Stimulated activated CD8-positive, alpha-beta memory T cell treated with anti-CD3 and anti-CD28 coated beads, Interleukin-15, amount 100 ng/mL, for 24 hours (primary cell): ENCODE results near the gene NAT9.

Source experiments
- DNase-seq: peaks from one replicate; pipeline ENCODE4 v3.0.0-alpha.2; 2020; ENCODE audit warnings: low read depth

NAT9 gene

GRCh38 chr17:74761419-74761818 lies 14.7 kb downstream of the NAT9 start:
- no peak for DNase-seq

GRCh38 chr17:74760404-74761105 lies 15.6 kb downstream of the NAT9 start:
- DNase-seq = no peak

GRCh38 chr17:74759941-74760340 lies 16.2 kb downstream of the NAT9 start:
- no peak for DNase-seq

- DNase-seq = no peak
These were observed 16.8 kb downstream of the NAT9 start for GRCh38 chr17:74759243-74759801.

- DNase-seq = no peak
These were observed 17.3 kb downstream of the NAT9 start for GRCh38 chr17:74758848-74759168.

- no peak for DNase-seq
These were observed 18.0 kb downstream of the NAT9 start for GRCh38 chr17:74757931-74758847.

GRCh38 chr17:74757502-74757901 lies 18.6 kb downstream of the NAT9 start:
- no peak for DNase-seq

- DNase-seq = no peak
These were observed 19.3 kb downstream of the NAT9 start for GRCh38 chr17:74756891-74757290.

- DNase-seq = no peak
These were observed 20.6 kb downstream of the NAT9 start for GRCh38 chr17:74755533-74755932.

GRCh38 chr17:74754832-74755231 lies 21.3 kb downstream of the NAT9 start:
- no peak for DNase-seq

GRCh38 chr17:74752822-74753401 lies 23.2 kb downstream of the NAT9 start:
- no peak for DNase-seq

GRCh38 chr17:74752415-74752814 lies 23.7 kb downstream of the NAT9 start:
- DNase-seq = no peak

GRCh38 chr17:74750327-74751069 lies 25.6 kb downstream of the NAT9 start:
- DNase-seq = no peak

GRCh38 chr17:74750039-74750326 lies 26.2 kb downstream of the NAT9 start:
- DNase-seq = no peak

GRCh38 chr17:74749279-74750038 lies 26.7 kb downstream of the NAT9 start:
- no peak for DNase-seq

- peak; percentile 91 for DNase-seq
These were observed 27.4 kb downstream of the NAT9 start, which contains the start of gene NHERF1 for GRCh38 chr17:74748529-74749278. NHERF1 (plus strand) TSS chr17:74748628; CDS start chr17:74748847, 219 bp downstream.

GRCh38 chr17:74748279-74748528 lies 27.9 kb downstream of the NAT9 start:
- DNase-seq = no peak

- no peak for DNase-seq
These were observed 29.2 kb downstream of the NAT9 start for GRCh38 chr17:74746922-74747321.

- no peak for DNase-seq
These were observed 29.8 kb downstream of the NAT9 start for GRCh38 chr17:74746376-74746775.

GRCh38 chr17:74745548-74746177 lies 30.5 kb downstream of the NAT9 start:
- DNase-seq = no peak
